Naive B cell (primary cell): ENCODE results near the gene MTIF2. TPM values are rescaled to one million over a fixed set of nuclear protein-coding genes. Genes with fewer than 3 reads are reported as not detected.
A peak's percentile ranks its signal among the peaks of the same experiment; 100 is the strongest.
"Not testable (repeated sequence)": the region's sequence is repeated elsewhere in the genome, so short reads cannot be mapped to it uniquely, and the experiment has no call there.

ENCODE experiments used
- ATAC-seq, 2 donors: fragments of 150-1000 bp; cut with Tn5 transposase; 2 replicates each; pipeline ENCODE4 v1.10.0; 2021; ENCODE audit warnings: low read depth in 2 of 2, mild to moderate bottlenecking in 2 of 2, moderate library complexity in 2 of 2
- DNase-seq: peaks from one replicate; pipeline ENCODE4 v3.0.0; 2022
- H3K27ac Mint-ChIP-seq, 6 donors: one replicate each; pipeline ENCODE4 v1.8.0; 2020 to 2022; ENCODE audit warnings: mild to moderate bottlenecking in 6 of 6, mixed read lengths in 6 of 6, moderate library complexity in 5 of 6, inconsistent platforms in 2 of 6
- H3K27me3 Mint-ChIP-seq, 3 donors: one replicate each; pipeline ENCODE4 v1.8.0; 2021 to 2022; ENCODE audit warnings: mixed read lengths in 3 of 3, mild to moderate bottlenecking in 1 of 3
- H3K36me3 Mint-ChIP-seq, 2 donors: one replicate each; pipeline ENCODE4 v1.8.0; 2020 to 2022; ENCODE audit warnings: mixed read lengths in 2 of 2, inconsistent platforms in 1 of 2, mild to moderate bottlenecking in 1 of 2
- H3K4me1 Mint-ChIP-seq, 3 donors: one replicate each; pipeline ENCODE4 v1.8.0; 2020 to 2022; ENCODE audit warnings: mixed read lengths in 3 of 3, inconsistent platforms in 1 of 3, mild to moderate bottlenecking in 1 of 3, moderate library complexity in 1 of 3
- H3K4me3 Mint-ChIP-seq, 8 donors: one replicate each; pipeline ENCODE4 v1.8.0; 2020 to 2022; ENCODE audit warnings: mild to moderate bottlenecking in 8 of 8, mixed read lengths in 8 of 8, moderate library complexity in 8 of 8, inconsistent platforms in 2 of 8
- H3K9me3 Mint-ChIP-seq, 7 donors: one replicate each; pipeline ENCODE4 v1.8.0; 2020 to 2022; ENCODE audit warnings: mixed read lengths in 7 of 7, mild to moderate bottlenecking in 5 of 7, inconsistent platforms in 2 of 7, moderate library complexity in 1 of 7
- polyA plus RNA-seq, 6 donors: library from polyadenylated mRNA; unstranded; fragments of 300-500 nt; fragmentation: Illumina TruSeq; gene quantifications; one replicate each; pipeline ENCODE4 v1.2.3, GENCODE V29; 2021; ENCODE audit warnings: low read depth in 6 of 6

The MTIF2 gene, protein sequence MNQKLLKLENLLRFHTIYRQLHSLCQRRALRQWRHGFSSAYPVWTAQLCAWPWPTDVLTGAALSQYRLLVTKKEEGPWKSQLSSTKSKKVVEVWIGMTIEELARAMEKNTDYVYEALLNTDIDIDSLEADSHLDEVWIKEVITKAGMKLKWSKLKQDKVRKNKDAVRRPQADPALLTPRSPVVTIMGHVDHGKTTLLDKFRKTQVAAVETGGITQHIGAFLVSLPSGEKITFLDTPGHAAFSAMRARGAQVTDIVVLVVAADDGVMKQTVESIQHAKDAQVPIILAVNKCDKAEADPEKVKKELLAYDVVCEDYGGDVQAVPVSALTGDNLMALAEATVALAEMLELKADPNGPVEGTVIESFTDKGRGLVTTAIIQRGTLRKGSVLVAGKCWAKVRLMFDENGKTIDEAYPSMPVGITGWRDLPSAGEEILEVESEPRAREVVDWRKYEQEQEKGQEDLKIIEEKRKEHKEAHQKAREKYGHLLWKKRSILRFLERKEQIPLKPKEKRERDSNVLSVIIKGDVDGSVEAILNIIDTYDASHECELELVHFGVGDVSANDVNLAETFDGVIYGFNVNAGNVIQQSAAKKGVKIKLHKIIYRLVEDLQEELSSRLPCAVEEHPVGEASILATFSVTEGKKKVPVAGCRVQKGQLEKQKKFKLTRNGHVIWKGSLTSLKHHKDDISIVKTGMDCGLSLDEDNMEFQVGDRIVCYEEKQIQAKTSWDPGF
- polyA plus RNA-seq, result 10 to 100 TPM in 5 of 6 donors, 1 to 10 TPM in 1; 7.3 to 23.2 (median 16.5) TPM

DNA sequence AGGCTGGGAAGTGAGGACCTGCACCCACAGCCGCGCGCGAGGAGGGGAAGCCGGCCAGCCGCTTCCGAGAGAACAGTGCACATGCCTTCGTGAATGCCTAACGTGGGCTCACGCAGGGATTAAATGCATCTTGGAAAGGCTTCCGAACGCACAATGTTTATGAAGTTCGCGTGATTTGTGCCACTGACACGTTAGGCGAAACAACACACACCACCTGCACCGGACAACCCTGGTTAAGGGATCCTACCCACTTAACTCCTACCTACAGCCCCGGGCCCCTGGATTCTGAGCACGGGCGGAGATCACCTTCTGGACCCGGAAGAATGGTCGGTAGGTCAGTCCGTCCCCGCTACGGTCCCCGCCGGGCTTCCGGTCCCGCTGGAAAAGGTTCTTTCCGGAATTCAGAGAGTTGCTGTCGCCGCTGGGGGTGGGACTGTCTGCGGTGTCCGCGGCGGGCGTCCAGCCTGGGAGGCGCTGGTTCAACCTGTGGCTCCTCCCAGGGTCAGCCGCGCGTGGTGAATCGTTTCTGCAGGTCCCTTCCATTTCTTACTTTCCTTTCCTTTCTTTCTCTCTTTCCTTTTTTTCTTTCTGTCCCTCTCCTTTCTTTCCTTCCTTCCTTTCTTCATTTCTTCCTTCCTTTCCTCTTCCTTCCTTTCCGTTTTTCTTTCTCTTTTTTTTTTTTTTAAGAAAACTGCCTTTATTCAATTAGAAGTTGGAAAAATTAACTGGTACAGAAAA, at the start of gene MTIF2:
Gene MTIF2, minus strand, starts transcription at position 325 of the 738 bp plus-strand sequence. CDS start 5,373 bp downstream, outside the sequence.
- H3K4me3 Mint-ChIP-seq, result peak within 1 kb of the TSS; percentile 91 to 99 (median 96)
- H3K36me3 Mint-ChIP-seq, result peaks cover 0 to 7% of the 10 kb centered on the region in 2 donors
- DNase-seq (peak; percentile 85), ATAC-seq (peak; percentile 90 to 93)
- peaks cover 15 to 30% (median 19%) of the 10 kb centered on the region in 3 donors for H3K4me1 Mint-ChIP-seq
- H3K9me3 Mint-ChIP-seq, result no peaks in the 10 kb centered on the region
- H3K27me3 Mint-ChIP-seq, result peaks cover 0 to 3% (median 0%) of the 10 kb centered on the region in 3 donors
- peak within 1 kb of the TSS; percentile 92 to 97 (median 94) for H3K27ac Mint-ChIP-seq

- ATAC-seq (no peak), DNase-seq (no peak)
- no peaks in the 10 kb centered on the region for H3K4me1 Mint-ChIP-seq
- H3K9me3 Mint-ChIP-seq, result no peaks in the 10 kb centered on the region
- H3K4me3 Mint-ChIP-seq, result no peak overlapping the region
- H3K36me3 Mint-ChIP-seq, result peaks cover 0 to 5% of the 10 kb centered on the region in 2 donors
- peak overlapping the region in 1 of 6 donors; percentile 5 for H3K27ac Mint-ChIP-seq
- H3K27me3 Mint-ChIP-seq, result no peaks in the 10 kb centered on the region
Observed at GRCh38 chr2:55314985-55315384, 46.0 kb upstream of the MTIF2 start.

- peaks cover 0 to 5% of the 10 kb centered on the region in 2 donors for H3K36me3 Mint-ChIP-seq
- no peak overlapping the region for H3K4me3 Mint-ChIP-seq
- no peaks in the 10 kb centered on the region for H3K27me3 Mint-ChIP-seq
- no peak for ATAC-seq
- H3K27ac Mint-ChIP-seq, result no peak overlapping the region
- no peaks in the 10 kb centered on the region for H3K4me1 Mint-ChIP-seq
- DNase-seq, result no peak
- no peaks in the 10 kb centered on the region for H3K9me3 Mint-ChIP-seq
Observed at GRCh38 chr2:55311444-55311870, 42.4 kb upstream of the MTIF2 start.

- H3K27ac Mint-ChIP-seq, result no peak overlapping the region
- no peak overlapping the region for H3K4me3 Mint-ChIP-seq
- H3K36me3 Mint-ChIP-seq, result no peaks in the 10 kb centered on the region
- ATAC-seq (no peak), DNase-seq (no peak)
- no peaks in the 10 kb centered on the region for H3K27me3 Mint-ChIP-seq
- no peaks in the 10 kb centered on the region for H3K4me1 Mint-ChIP-seq
- H3K9me3 Mint-ChIP-seq, result no peaks in the 10 kb centered on the region
Observed at GRCh38 chr2:55309446-55309845, 40.4 kb upstream of the MTIF2 start.

DNA sequence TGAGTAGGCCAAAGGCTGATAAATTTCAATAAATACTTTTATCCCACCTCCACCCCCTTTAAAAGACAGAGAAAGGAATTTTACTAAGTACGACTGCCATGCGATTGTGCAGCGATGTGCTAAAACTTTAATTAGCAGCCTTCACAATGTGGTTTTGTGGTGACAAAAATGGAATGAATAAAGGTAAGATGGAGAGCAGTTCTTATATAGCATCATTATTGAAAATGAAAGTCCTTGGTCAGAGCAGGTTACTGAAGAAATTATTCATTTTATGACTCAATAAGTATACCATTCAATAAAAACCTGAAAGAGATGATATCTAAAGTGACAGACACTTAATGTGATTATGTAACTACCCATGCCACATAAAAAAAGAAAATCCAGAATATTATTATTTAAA, 33.2 kb upstream of the MTIF2 start:
- no peaks in the 10 kb centered on the region for H3K36me3 Mint-ChIP-seq
- no peaks in the 10 kb centered on the region for H3K9me3 Mint-ChIP-seq
- H3K27me3 Mint-ChIP-seq, result no peaks in the 10 kb centered on the region
- DNase-seq (no peak), ATAC-seq (no peak)
- H3K27ac Mint-ChIP-seq, result no peak overlapping the region
- no peaks in the 10 kb centered on the region for H3K4me1 Mint-ChIP-seq
- H3K4me3 Mint-ChIP-seq, result no peak overlapping the region

DNA sequence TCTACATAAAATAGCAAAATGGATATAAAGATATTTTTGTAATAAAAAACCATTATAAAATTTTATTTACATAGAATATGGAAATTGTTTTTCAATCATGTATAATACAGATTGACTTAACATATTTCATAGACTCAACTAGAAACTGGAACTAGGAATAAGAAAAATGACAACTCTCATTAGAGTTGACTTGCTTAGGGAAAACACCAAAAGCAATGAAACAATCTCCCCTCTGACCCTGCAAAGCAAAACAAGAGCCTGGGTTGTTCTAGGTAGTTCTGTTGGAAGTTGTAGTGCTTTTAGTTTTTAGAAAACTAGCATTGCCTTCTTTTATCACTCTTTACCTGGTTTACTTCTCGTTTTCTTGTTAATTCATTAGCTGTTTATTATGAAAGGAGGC, 32.2 kb upstream of the MTIF2 start:
- peaks cover 0 to 2% (median 0%) of the 10 kb centered on the region in 3 donors for H3K4me1 Mint-ChIP-seq
- no peaks in the 10 kb centered on the region for H3K27me3 Mint-ChIP-seq
- peak overlapping the region in 1 of 6 donors; percentile 38 for H3K27ac Mint-ChIP-seq
- H3K9me3 Mint-ChIP-seq, result no peaks in the 10 kb centered on the region
- H3K36me3 Mint-ChIP-seq, result no peaks in the 10 kb centered on the region
- DNase-seq, result no peak
- no peak for ATAC-seq
- H3K4me3 Mint-ChIP-seq, result no peak overlapping the region

- no peaks in the 10 kb centered on the region for H3K9me3 Mint-ChIP-seq
- ATAC-seq, result no peak
- H3K4me1 Mint-ChIP-seq, result peaks cover 0 to 11% (median 0%) of the 10 kb centered on the region in 3 donors
- peak overlapping the region in 1 of 6 donors; percentile 83 for H3K27ac Mint-ChIP-seq
- DNase-seq, result no peak
- no peak overlapping the region for H3K4me3 Mint-ChIP-seq
- H3K36me3 Mint-ChIP-seq, result no peaks in the 10 kb centered on the region
- H3K27me3 Mint-ChIP-seq, result no peaks in the 10 kb centered on the region
Observed at GRCh38 chr2:55296393-55296792, 27.4 kb upstream of the MTIF2 start.

GRCh38 chr2:55283083-55283482, 14.1 kb upstream of the MTIF2 start:
- no peak for DNase-seq
- Mint-ChIP-seq H3K36me3 (peaks cover 0 to 4% of the 10 kb centered on the region in 2 donors), H3K9me3 (no peaks in the 10 kb centered on the region), H3K27me3 (no peaks in the 10 kb centered on the region), H3K4me3 (peak overlapping the region; percentile 47 to 98 (median 94)), H3K4me1 (peaks cover 7 to 30% (median 26%) of the 10 kb centered on the region in 3 donors), H3K27ac (peak overlapping the region in 4 of 6 donors; percentile 9 to 42 (median 28))
- ATAC-seq, result no peak

DNA sequence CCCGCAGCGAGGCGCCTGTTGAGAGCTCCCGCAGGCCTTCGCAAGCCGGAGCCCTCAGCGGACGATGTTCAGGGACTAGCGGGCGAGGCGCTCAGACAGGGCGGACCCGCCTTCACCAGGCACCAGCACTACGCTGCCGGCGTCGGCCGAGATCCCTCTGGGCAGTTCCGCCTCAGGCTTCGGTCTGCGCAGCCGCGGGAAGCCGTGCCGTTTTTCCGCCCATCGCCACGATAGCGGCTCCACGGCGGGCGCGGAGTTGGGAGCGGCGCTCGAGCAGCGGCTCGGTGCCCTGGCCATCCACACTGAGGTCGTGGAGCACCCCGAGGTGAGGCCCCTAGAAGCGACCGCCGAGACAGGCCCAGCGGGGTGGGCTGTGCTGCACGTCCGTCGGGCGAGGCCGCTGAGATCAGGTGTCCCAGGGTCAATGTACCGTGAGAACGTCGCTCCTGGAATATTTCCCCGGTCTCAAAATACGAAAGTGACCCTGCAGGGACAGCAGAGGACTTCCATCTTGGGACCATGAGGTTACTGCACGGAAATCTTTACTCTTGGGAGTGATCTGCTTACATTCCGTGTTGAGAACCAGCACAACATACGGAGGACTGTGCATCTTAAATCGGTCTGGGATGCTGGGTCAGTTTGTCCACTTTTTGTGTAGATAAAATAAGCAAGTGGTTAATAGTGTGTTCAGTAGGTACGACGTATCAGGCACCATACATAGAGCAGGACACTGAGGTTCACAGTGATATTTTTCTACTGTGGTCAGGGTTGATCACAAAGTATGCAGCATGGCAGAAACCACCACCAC, 13.3 kb upstream of the MTIF2 start:
- ATAC-seq (peak; percentile 98 to 99), DNase-seq (peak; percentile 86)
- H3K9me3 Mint-ChIP-seq, result no peaks in the 10 kb centered on the region
- peaks cover 7 to 30% (median 26%) of the 10 kb centered on the region in 3 donors for H3K4me1 Mint-ChIP-seq
- H3K36me3 Mint-ChIP-seq, result peaks cover 0 to 4% of the 10 kb centered on the region in 2 donors
- H3K4me3 Mint-ChIP-seq, result peak overlapping the region; percentile 87 to 98 (median 94)
- H3K27ac Mint-ChIP-seq, result peak overlapping the region; percentile 92 to 99 (median 97)
- H3K27me3 Mint-ChIP-seq, result no peaks in the 10 kb centered on the region

DNA sequence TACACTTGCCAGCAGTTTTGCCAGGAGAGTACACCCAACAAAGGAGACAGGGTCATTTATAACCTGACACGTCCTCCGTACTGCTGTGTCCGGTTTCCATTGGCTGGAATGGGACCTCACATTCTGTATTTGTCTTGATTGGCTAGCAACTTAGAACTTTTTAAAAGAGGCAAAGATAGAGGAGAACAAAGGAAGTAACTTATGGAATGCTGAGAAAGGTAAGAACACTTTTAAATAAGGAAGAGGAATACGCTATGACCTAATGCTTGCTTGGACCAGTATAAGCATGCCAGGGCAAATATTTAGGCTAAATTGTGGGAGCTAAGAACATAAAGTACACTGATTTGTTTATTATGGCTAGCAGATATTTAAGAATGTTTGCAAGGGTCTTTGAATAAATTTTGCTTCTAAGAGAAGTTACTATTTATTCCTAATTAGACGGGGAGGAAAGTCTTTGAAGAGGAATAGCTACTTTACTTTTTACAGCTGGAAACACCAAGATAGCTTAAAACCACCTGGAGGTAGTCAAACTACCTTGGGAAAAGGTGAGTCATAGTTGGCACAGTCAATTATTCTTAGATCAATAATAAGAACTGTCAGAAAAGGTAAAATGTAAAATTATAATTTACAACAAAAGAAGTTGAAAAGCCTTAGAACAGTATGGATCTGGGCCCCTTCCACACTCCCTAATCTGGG, 12.0 kb upstream of the MTIF2 start:
- not testable (repeated sequence) for H3K9me3 Mint-ChIP-seq, H3K36me3 Mint-ChIP-seq, DNase-seq, ATAC-seq, H3K27me3 Mint-ChIP-seq
- H3K4me1 Mint-ChIP-seq, result peaks cover 7 to 23% (median 16%) of the 10 kb centered on the region in 3 donors
- peak overlapping the region in 5 of 6 donors; percentile 92 to 99 (median 96) for H3K27ac Mint-ChIP-seq
- peak overlapping the region in 7 of 8 donors; percentile 44 to 96 (median 87) for H3K4me3 Mint-ChIP-seq

GRCh38 chr2:55279859-55280424, 10.9 kb upstream of the MTIF2 start:
- not testable (repeated sequence) for DNase-seq, H3K27me3 Mint-ChIP-seq, ATAC-seq, H3K9me3 Mint-ChIP-seq, H3K27ac Mint-ChIP-seq, H3K36me3 Mint-ChIP-seq
- peaks cover 7 to 23% (median 13%) of the 10 kb centered on the region in 3 donors for H3K4me1 Mint-ChIP-seq
- H3K4me3 Mint-ChIP-seq, result peak overlapping the region in 1 of 8 donors; percentile 93
